HEK293T (cell line): Measurements from ENCODE around the gene F13A1.

ENCODE experiments used
- SP1 ChIP-seq: fragments of 450-650 bp; IDR thresholded peaks from 2 replicates; pipeline ENCODE4 v1.6.1; 2017
- TARDBP ChIP-seq: fragments of 450-650 bp; IDR thresholded peaks from 2 replicates; pipeline ENCODE4 v1.6.1; 2016

GRCh38 chr6:6368040-6368683 is 47.7 kb upstream of the F13A1 start:
- no peak for TF ChIP-seq TARDBP
- no peak for TF ChIP-seq SP1
